Activated CD4-positive, alpha-beta T cell treated with anti-CD3 and anti-CD28 coated beads, Interleukin-2, Interleukin-6, amounts not matched to agents 100 ng/mL and 50 ng/mL, durations not matched to agents 16 hours and 8 hours (primary cell): ENCODE data around the gene SUPT6H.
"Not testable (repeated sequence)": the region's sequence is repeated elsewhere in the genome, so short reads cannot be mapped to it uniquely, and the experiment has no call there.

ENCODE experiments used
- DNase-seq: peaks from one replicate; pipeline ENCODE4 v3.0.0-alpha.2; 2020

SUPT6H gene

GRCh38 chr17:28703552-28704218 lies 41.7 kb downstream of the SUPT6H start:
- no peak for DNase-seq

- DNase-seq, result no peak
Observed at GRCh38 chr17:28704219-28704858, 42.3 kb downstream of the SUPT6H start.

DNA sequence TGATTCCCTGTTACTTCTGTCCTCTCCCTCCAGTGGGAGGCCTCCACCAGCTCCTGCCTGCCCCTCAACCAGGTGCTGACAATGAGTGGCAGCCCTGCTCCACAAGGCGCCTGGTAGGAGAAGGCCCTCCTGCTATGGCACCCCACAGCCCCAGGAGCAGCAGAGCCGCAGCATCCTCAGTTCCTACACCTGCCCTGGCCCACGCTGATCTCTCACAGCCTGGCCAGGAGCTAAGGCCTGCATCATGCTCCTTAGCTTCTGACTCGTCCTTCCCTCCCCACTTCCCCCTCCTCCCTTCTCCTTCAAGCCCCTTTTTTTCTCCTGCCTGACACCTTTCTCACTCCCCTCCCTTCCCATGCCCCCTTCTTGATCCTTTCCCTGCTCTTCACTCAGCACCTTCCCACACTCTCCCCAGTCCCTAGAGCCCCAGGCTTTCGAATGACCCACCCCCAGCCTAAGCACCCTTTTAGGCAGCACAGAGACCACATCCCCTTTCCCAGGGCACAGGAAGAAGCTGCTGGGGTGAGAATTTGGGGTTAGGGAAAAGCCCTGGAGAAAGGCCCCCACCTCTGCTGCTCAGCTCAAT lies 43.2 kb downstream of the SUPT6H start:
- DNase-seq, result no peak

DNA sequence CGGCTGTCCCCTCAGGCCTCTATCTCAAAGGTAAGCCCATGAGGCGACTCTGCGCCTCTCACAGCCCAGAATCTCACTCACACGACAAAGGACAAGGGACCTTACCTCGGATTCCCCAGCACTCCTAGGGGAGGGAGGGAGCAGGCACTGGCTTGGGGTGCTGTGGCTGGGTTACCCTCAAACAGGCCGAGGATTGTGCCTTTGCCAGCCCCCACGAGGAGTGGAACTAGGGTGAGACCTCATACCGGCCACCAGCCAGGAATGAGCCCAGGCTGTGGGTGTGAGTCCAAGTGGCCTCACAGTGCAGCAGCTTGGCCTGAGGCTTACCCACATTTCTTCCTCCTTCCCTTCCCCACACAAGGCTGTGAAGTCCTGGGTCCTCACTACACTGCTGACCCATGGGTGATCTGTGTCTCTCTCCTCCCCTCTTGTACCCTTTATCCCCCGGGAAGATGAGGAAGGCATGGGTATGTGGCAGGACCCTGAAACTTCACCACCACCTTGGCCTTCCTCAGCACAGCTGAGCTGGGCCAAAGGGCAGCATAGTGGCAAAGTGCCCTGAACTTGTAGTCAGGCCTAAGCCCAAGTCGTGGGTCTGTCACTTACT lies 43.8 kb downstream of the SUPT6H start:
- no peak for DNase-seq

- no peak for DNase-seq
Observed at GRCh38 chr17:28706471-28707338, 44.7 kb downstream of the SUPT6H start.

GRCh38 chr17:28707339-28707720 lies 45.3 kb downstream of the SUPT6H start:
- DNase-seq, result no peak

GRCh38 chr17:28710861-28711722 lies 49.1 kb downstream of the SUPT6H start:
- DNase-seq, result peak; percentile 96

GRCh38 chr17:28711723-28712031 lies 49.7 kb downstream of the SUPT6H start, which contains the start of gene PROCA1:
Gene PROCA1, minus strand, starts transcription at chr17:28711888. Its CDS starts 228 bp downstream, at chr17:28711660.
- DNase-seq, result no peak

GRCh38 chr17:28712032-28712704 lies 50.2 kb downstream of the SUPT6H start:
- DNase-seq, result peak; percentile 68

DNA sequence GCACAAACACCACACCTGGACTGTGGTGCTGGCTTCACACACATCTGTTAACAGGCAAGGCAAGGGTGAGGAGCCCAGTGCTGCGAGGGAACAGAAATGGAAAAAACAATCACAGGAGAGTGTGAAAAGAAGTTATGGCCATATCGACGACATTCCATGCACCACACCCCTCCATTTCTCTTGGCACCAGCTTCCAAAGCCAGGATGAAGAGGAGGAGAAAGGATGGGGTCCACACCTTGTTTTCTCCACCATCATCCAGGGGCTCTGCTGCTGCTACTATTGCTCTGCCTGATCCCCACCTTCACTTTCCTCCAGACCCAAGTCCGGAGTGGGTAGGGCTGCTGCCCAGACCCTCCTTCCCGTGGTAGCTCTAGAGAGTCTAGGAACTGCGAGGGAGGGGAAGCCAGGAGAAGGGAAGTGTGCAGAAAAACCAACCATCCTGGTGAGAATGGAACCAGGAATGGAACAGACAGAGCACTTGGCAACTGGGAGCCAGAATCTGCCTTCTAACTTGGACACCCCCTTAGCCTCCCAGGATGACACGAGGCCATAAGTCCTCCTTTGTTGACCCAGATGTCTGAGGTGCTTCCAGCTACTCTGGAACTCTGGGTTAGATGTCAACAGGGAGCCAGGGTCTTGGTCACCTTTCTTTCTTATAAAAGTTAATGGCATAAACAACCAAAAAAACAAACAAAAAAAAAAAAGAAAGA lies 50.9 kb downstream of the SUPT6H start:
- no peak for DNase-seq

DNA sequence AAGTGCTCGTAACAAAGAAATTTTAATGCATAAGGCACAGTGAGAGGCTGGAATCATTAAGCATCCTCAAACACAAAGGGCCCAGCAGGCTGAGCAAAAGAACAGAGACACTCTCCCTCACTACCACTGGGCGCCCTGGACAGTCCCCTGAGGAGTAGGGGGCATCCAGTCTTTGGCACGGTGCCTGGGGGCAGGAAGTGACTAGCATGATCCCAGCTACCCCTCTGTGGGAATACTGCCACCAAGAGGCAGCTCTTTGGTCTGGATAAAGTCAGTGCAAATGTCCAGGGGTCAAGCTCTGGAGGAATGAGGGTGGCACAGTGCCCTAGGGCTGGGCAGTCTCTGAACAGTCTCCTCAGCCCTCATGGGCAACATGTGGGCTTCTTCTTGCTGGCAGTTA lies 52.3 kb downstream of the SUPT6H start:
- no peak for DNase-seq

- no peak for DNase-seq
Observed at GRCh38 chr17:28715217-28715616, 53.2 kb downstream of the SUPT6H start.

DNA sequence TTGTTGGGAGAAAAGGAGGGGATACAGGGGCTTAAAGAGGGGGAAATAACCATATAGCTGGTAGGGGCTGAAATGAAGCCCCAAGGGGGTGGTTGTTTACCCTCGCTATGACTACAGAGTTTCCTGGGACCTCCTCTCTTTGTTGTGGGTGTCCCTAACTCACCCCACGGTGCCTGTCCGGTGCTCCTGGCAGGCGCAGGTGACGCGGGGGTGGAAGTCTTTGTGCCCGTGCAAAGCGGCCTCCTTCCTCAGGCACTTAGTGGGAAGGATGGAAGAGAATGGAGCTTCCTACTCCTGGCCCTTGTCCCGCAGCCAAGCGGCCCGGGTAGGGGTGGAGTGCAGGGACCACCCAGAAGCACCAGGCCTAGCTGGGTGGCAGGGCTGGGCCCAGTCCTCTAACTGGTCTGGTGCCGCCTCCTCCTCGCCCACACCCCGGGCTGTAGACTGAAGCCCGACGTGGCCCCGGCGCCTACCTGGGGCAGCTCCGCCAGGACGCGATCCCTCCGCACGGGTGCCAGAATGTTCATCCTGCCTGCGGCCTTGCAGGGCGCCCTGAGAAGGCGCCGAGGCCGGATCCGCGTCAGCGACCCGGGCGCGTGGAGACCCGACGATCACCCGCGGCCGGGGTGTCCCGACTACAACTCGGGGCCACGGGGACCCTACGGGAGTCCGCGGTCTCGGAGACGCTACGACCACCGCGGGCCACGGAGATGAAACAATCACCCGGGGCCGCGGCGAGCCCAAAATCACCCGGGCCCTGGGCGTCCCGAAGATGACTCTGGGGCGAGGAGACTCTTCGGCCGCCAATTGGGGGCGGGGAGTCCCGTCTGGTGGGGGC lies 55.0 kb downstream of the SUPT6H start:
- DNase-seq, result no peak

GRCh38 chr17:28717578-28718332 lies 55.8 kb downstream of the SUPT6H start, which contains the start of gene RAB34:
Gene RAB34, minus strand, starts transcription at chr17:28717868. Its CDS starts 602 bp downstream, at chr17:28717266.
- DNase-seq, result no peak

DNA sequence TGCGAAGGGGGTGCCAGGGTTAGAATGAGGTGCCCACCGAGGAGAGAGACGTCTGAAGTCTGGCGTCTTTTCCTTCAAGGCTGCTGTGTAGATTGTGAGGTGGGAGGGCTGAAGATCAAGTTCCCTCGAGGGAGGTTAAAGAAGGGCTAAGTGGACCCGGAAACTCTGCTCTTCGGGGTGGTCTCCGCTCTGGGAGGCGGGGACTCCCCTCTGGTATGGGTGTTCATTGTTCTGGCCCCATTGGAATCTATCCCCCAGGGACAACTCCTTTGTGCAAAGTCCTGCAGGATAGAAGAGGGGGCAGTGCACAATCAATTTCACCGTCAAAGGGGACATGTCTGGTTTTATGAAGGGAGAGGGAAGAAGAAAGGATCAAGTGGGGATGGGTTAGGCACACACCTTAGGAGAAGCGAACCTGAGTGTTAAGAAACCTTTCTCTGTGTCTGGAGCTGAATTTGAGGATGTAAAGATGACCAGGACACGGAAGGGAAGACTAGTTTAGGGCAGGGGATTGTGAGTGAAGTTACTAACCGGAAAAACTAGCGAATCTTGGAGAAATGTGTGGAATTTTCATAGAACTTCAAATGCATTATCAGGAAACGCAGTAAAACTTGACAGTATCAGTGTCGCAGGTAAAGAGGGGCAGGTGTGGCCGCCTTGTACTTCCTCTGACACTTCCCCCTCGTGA lies 56.5 kb downstream of the SUPT6H start:
- DNase-seq, result no peak

- no peak for DNase-seq
Observed at GRCh38 chr17:28719021-28719433, 57.0 kb downstream of the SUPT6H start.

- DNase-seq, result peak; percentile 65
Observed at GRCh38 chr17:28720247-28720996, 58.4 kb downstream of the SUPT6H start.

DNA sequence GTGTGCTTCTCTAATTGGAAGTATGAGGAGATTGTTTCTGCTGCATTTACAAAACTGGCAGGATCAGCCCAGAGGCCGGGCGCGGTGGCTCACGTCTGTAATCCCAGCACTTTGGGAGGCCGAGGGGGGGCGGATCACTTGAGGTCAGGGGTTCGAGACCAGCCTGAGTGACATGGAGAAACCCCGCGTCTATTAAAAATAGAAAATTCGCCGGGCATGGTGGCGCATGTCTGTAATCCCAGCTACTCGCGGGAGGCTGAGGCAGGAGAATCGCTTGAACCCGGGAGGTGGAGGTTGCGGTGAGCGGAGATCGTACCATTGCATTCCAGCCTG lies 59.0 kb downstream of the SUPT6H start:
- DNase-seq, result not testable (repeated sequence)
